GM12872 (cell line): Measurements from ENCODE around the gene BMP10.

Experiments
- CTCF ChIP-seq: IDR thresholded peaks from 3 replicates; pipeline ENCODE4 v1.5.1; 2011; ENCODE audit warnings: low read depth, mild to moderate bottlenecking, low read length, moderate library complexity; ENCODE audit not compliant: insufficient read depth

BMP10 gene

GRCh38 chr2:68817306-68817705 lies 53.9 kb downstream of the BMP10 start:
- no peak for TF ChIP-seq CTCF
